Endothelial cell of umbilical vein (primary cell): ENCODE data around the gene CAT. TPM values are rescaled to one million over a fixed set of nuclear protein-coding genes. Genes with fewer than 3 reads are reported as not detected.

Experiments used
- BruUV-seq: library from RNA; stranded (reverse); fragments of 400-500 nt; replicated peaks from 2 replicates; lab custom pipeline; 2021; lab: Mats Ljungman, UMichigan
- CTCF ChIA-PET: fragments of 300-600, 350-600 bp; sonication (Branson Sonifier 250); formaldehyde crosslinking; loops from one replicate; lab custom pipeline; 2021; ENCODE audit warnings: antibody characterized with exemption, inconsistent platforms; lab: Charles Lee
- POLR2A ChIA-PET: fragments of 300-600, 350-600 bp; sonication (Branson Sonifier 250); formaldehyde crosslinking; loops from one replicate; lab custom pipeline; 2021; ENCODE audit warnings: antibody characterized with exemption, inconsistent platforms; lab: Charles Lee
- DNase-seq: peaks from one replicate; pipeline ENCODE4 v3.0.0-alpha.2; 2011; ENCODE audit warnings: low read depth, low spot score
- FAIRE-seq: peaks from 2 replicates; lab custom pipeline; 2011; peaks lifted over from hg19 to GRCh38; lab: Jason Lieb, UNC
- H2AFZ ChIP-seq: 2 replicates; pipeline ENCODE4 v1.6.0; 2012; ENCODE audit warnings: low read depth, low read length, control low read depth, inconsistent platforms
- H3K27ac ChIP-seq: 2 replicates; pipeline ENCODE4 v1.5.1; 2011; ENCODE audit warnings: low read depth, mild to moderate bottlenecking, control low read depth, low read length, moderate library complexity; ENCODE audit not compliant: insufficient read depth
- H3K27me3 ChIP-seq, 2 experiments: 2 replicates each; pipeline versions ENCODE4 v1.6.0 to v1.6.1; 2011; ENCODE audit warnings: low read length in 2 of 2, mixed read lengths in 1 of 2; ENCODE audit not compliant: control insufficient read depth in 2 of 2, insufficient read depth in 2 of 2
- H3K36me3 ChIP-seq, 2 experiments: 2 replicates in 1 of 2; 3 replicates in 1 of 2; pipeline ENCODE4 v1.5.1; 2011; ENCODE audit warnings: low read length in 2 of 2, mild to moderate bottlenecking in 1 of 2, moderate library complexity in 1 of 2; ENCODE audit not compliant: control insufficient read depth in 2 of 2, insufficient read depth in 2 of 2; ENCODE audit errors: extremely low read depth in 1 of 2
- H3K4me1 ChIP-seq: 3 replicates; pipeline ENCODE4 v1.5.1; 2011; ENCODE audit warnings: mild to moderate bottlenecking, low read length; ENCODE audit not compliant: control insufficient read depth, insufficient read depth; ENCODE audit errors: extremely low read depth
- H3K4me2 ChIP-seq: 2 replicates; pipeline ENCODE4 v1.6.1; 2011; ENCODE audit warnings: low read length, control low read depth, mixed read lengths; ENCODE audit not compliant: insufficient read depth
- H3K4me3 ChIP-seq, 3 experiments: fragments of 200-600 bp in 1 of 3; sonication (generic), shearing (Covaris generic) in 1 of 3; replicated peaks in 1 of 3; 2 replicates each; pipeline ENCODE4 v1.5.1; 2011 to 2016; ENCODE audit warnings: control low read depth in 3 of 3, low read length in 3 of 3, mild to moderate bottlenecking in 2 of 3, inconsistent platforms in 1 of 3, low read depth in 1 of 3, moderate library complexity in 1 of 3; ENCODE audit not compliant: insufficient read depth in 1 of 3
- H3K79me2 ChIP-seq: 2 replicates; pipeline ENCODE4 v1.6.0; 2012; ENCODE audit warnings: low read length, inconsistent platforms; ENCODE audit not compliant: control insufficient read depth, insufficient read depth
- H3K9ac ChIP-seq: replicated peaks from 2 replicates; pipeline ENCODE3; 2011; ENCODE audit warnings: low read length, control low read depth; ENCODE audit not compliant: insufficient read depth; ENCODE audit errors: extremely low read depth
- H3K9me1 ChIP-seq: replicated peaks from 3 replicates; pipeline ENCODE4 v1.6.0; 2011; ENCODE audit warnings: mild to moderate bottlenecking, low read length; ENCODE audit not compliant: control insufficient read depth, insufficient read depth; ENCODE audit errors: extremely low read depth
- H3K9me3 ChIP-seq: replicated peaks from 2 replicates; pipeline ENCODE4 v1.5.1; 2012; ENCODE audit warnings: low read length, inconsistent platforms; ENCODE audit not compliant: control insufficient read depth, insufficient read depth
- H4K20me1 ChIP-seq: replicated peaks from 2 replicates; pipeline ENCODE3; 2011; ENCODE audit warnings: mild to moderate bottlenecking, low read length; ENCODE audit not compliant: control insufficient read depth, insufficient read depth; ENCODE audit errors: extremely low read depth
- CTCF ChIP-seq, 2 donors: IDR thresholded peaks; 1 replicate in 1 of 2; 2 replicates in 1 of 2; pipeline ENCODE4 v1.5.1; 2011; ENCODE audit warnings: low read length in 2 of 2, mild to moderate bottlenecking in 2 of 2, moderate library complexity in 2 of 2, control low read depth in 1 of 2, inconsistent platforms in 1 of 2, low read depth in 1 of 2; ENCODE audit not compliant: insufficient read depth in 1 of 2; ENCODE audit errors: extremely low read depth in 1 of 2
- EZH2 ChIP-seq: IDR thresholded peaks from 2 replicates; pipeline ENCODE4 v1.6.1; 2012; ENCODE audit warnings: borderline replicate concordance, low read depth, mild to moderate bottlenecking, moderate library complexity, low read length, inconsistent platforms; ENCODE audit not compliant: severe bottlenecking
- FOS ChIP-seq: IDR thresholded peaks from 2 replicates; pipeline ENCODE4 v1.6.1; 2011; ENCODE audit warnings: mild to moderate bottlenecking, low read length, moderate library complexity, borderline replicate concordance; ENCODE audit not compliant: insufficient read depth
- GATA2 ChIP-seq: IDR thresholded peaks from 2 replicates; pipeline ENCODE4 v1.7.0; 2011; ENCODE audit warnings: low read depth, mild to moderate bottlenecking, moderate library complexity, mixed read lengths, low read length; ENCODE audit not compliant: insufficient read length, insufficient read depth
- JUN ChIP-seq: IDR thresholded peaks from 2 replicates; pipeline ENCODE4 v1.6.1; 2011; ENCODE audit warnings: borderline replicate concordance, low read depth; ENCODE audit not compliant: insufficient read length, insufficient read depth
- MYC ChIP-seq: IDR thresholded peaks from one replicate; pipeline ENCODE4 v1.6.1; 2011; ENCODE audit warnings: mild to moderate bottlenecking, low read depth, low read length
- POLR2A ChIP-seq: IDR thresholded peaks from 2 replicates; pipeline ENCODE4 v1.6.1; 2012; ENCODE audit warnings: low read depth, mild to moderate bottlenecking, control low read depth, low read length
- POLR2AphosphoS5 ChIP-seq: IDR thresholded peaks from 2 replicates; pipeline ENCODE4 v1.6.1; 2012; ENCODE audit warnings: low read depth, mild to moderate bottlenecking, control low read depth, low read length, moderate library complexity; ENCODE audit not compliant: insufficient read depth
- dilution Hi-C: fragments of 300-500 bp; cut with MboI; formaldehyde crosslinking; loops from one replicate; pipeline ENCODE4 v1.15.0; 2019; ENCODE audit warnings: low sequenced_read_pairs; ENCODE audit not compliant: extremely low pct_ligation_motif_present
- intact Hi-C: fragments of 100-400 bp; cut with micrococcal nuclease; formaldehyde crosslinking; loops from one replicate; pipeline ENCODE4 v1.10.0; 2022
- polyA plus RNA-seq, 4 experiments: library from polyadenylated mRNA; depleted of rRNA in 3 of 4; stranded (reverse) in 3 of 4; unstranded in 1 of 4; fragments of >200 nt; gene quantifications; 2 replicates each; pipeline versions ENCODE4 v1.2.1 to v1.2.3, GENCODE V29; 2011 to 2012; ENCODE audit warnings: missing spikeins in 1 of 4
- total RNA-seq: library from RNA; stranded (reverse); gene quantifications from 2 replicates; pipeline ENCODE4 v1.2.3, GENCODE V29; 2021
- TF ChIP-seq, protein P1 (sequence below): IDR thresholded peaks from 2 replicates; pipeline ENCODE4 v1.6.1; 2011; ENCODE audit not compliant: insufficient read depth, insufficient read length

CAT gene
- total and polyA plus RNA-seq, 2 donors (not counting 3 experiments of a cell fraction or from before 2014, with no cell fraction given): 32.7 to 50.5 TPM

GRCh38 chr11:34490304-34490703 is 51.6 kb downstream of the CAT start:
- Histone ChIP-seq H3K4me3 (no peak overlapping the region), H3K9me1 (no peaks in the 10 kb centered on the region), H3K36me3 (no peaks in the 10 kb centered on the region), H3K4me1 (no peaks in the 10 kb centered on the region), H2AFZ (no peak overlapping the region), H3K79me2 (no peaks in the 10 kb centered on the region), H3K9ac (no peak overlapping the region), H3K27ac (no peak overlapping the region), H3K9me3 (no peaks in the 10 kb centered on the region), H3K4me2 (no peak overlapping the region), H4K20me1 (no peaks in the 10 kb centered on the region), H3K27me3 (peaks cover 6% of the 10 kb centered on the region in 2 experiments)
- BruUV-seq: no TSS peak
- TF ChIP-seq MYC: no peak
- no peak for TF ChIP-seq EZH2
- TF ChIP-seq CTCF (IDR thresholded peaks at IDR 0.05; ENCODE audit: extremely low read depth in 1 of 2, insufficient read depth in 1 of 2, low read depth in 1 of 2, low read length in 2 of 2): no peak
- no peak for TF ChIP-seq JUN
- TF ChIP-seq POLR2A: no peak
- TF ChIP-seq, protein P1, sequence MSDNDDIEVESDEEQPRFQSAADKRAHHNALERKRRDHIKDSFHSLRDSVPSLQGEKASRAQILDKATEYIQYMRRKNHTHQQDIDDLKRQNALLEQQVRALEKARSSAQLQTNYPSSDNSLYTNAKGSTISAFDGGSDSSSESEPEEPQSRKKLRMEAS: no peak
- TF ChIP-seq GATA2: no peak
- no peak for TF ChIP-seq FOS
- TF ChIP-seq POLR2AphosphoS5: no peak
- dilution Hi-C loops (no loop called here), intact Hi-C loops (no loop called here)
- CTCF ChIA-PET: interaction anchor here (0.6 to 1.1 kb wide), 3 partner anchors 9 to 340 kb away, joined by 3 to 6 read pairs (median 3); no protein-coding TSS in a partner anchor
- DNase-seq (no peak), FAIRE-seq (no peak)
- POLR2A ChIA-PET: no interaction called here
